HG03159 (cell line): ENCODE results near the gene CHPF2.

Experiments
- ATAC-seq: cut with Tn5 transposase; IDR thresholded peaks from one replicate; pipeline ENCODE4 v1.9.1; 2021; ENCODE audit warnings: mild to moderate bottlenecking, moderate library complexity; ENCODE audit not compliant: unreplicated experiment

CHPF2 gene

GRCh38 chr7:151204383-151205032 is 27.8 kb upstream of the CHPF2 start:
- ATAC-seq: no peak

GRCh38 chr7:151205730-151206129 is 26.6 kb upstream of the CHPF2 start:
- ATAC-seq: no peak

- no peak for ATAC-seq
These were observed 25.4 kb upstream of the CHPF2 start for GRCh38 chr7:151206914-151207313.

- no peak for ATAC-seq
These were observed 25.0 kb upstream of the CHPF2 start for GRCh38 chr7:151207315-151207714.

GRCh38 chr7:151207804-151208203 is 24.5 kb upstream of the CHPF2 start:
- ATAC-seq: no peak

GRCh38 chr7:151208253-151208862 is 23.9 kb upstream of the CHPF2 start:
- no peak for ATAC-seq

GRCh38 chr7:151209588-151209987 is 22.7 kb upstream of the CHPF2 start:
- no peak for ATAC-seq

GRCh38 chr7:151210087-151210854 is 22.0 kb upstream of the CHPF2 start, which contains the start of gene H2BK1:
Gene H2BK1, minus strand, starts transcription at chr7:151210488. Its CDS starts 170 bp downstream, at chr7:151210318.
- ATAC-seq: no peak

- ATAC-seq: no peak
These were observed 21.0 kb upstream of the CHPF2 start for GRCh38 chr7:151211155-151211772.

GRCh38 chr7:151212626-151213025 is 19.7 kb upstream of the CHPF2 start:
- no peak for ATAC-seq

GRCh38 chr7:151213826-151214225 is 18.5 kb upstream of the CHPF2 start:
- ATAC-seq: no peak

- no peak for ATAC-seq
These were observed 16.9 kb upstream of the CHPF2 start for GRCh38 chr7:151215396-151215795.

- ATAC-seq: no peak
These were observed 14.1 kb upstream of the CHPF2 start for GRCh38 chr7:151218170-151218569.

- ATAC-seq: no peak
These were observed 8.6 kb upstream of the CHPF2 start for GRCh38 chr7:151223728-151224127.

GRCh38 chr7:151225948-151226510 is 6.3 kb upstream of the CHPF2 start:
- no peak for ATAC-seq

GRCh38 chr7:151226560-151226874 is 5.8 kb upstream of the CHPF2 start:
- ATAC-seq: peak; percentile 13

- peak; percentile 99 for ATAC-seq
These were observed 5.2 kb upstream of the CHPF2 start, which contains the start of gene ABCF2 for GRCh38 chr7:151226875-151227782. Gene ABCF2, minus strand, starts transcription at chr7:151227205. Its CDS starts 747 bp downstream, at chr7:151226458.

- ATAC-seq: no peak
These were observed 4.0 kb upstream of the CHPF2 start for GRCh38 chr7:151228024-151228866.

- ATAC-seq: no peak
These were observed 3.0 kb upstream of the CHPF2 start for GRCh38 chr7:151229249-151229648.
